HG02973 (cell line): ENCODE data around the gene ANP32A.

Experiments
- ATAC-seq: cut with Tn5 transposase; IDR thresholded peaks from one replicate; pipeline ENCODE4 v1.9.1; 2021; ENCODE audit warnings: moderate library complexity; ENCODE audit not compliant: unreplicated experiment

ANP32A gene

DNA sequence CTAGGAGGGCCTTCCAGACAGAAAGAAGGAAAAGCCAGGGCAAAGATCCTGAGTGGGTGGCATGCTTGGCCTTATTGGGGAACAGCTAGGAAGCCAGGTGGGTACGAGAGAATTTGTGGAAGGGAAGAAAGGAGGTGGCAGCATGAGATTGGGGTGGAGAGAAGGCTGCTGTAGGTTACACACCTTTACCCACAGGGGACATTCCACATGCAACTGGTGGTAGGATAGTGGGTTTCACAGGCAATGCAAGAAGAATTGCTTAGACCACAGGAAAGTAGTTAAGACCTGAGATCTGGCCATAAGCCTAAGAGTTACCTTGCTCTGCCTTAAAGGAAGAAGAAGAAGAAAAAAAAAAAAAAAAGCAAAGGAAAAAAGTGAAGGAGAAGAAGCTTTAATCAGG, 19.8 kb downstream of the ANP32A start:
- no peak for ATAC-seq

GRCh38 chr15:68798346-68799094, 22.2 kb downstream of the ANP32A start:
- no peak for ATAC-seq

DNA sequence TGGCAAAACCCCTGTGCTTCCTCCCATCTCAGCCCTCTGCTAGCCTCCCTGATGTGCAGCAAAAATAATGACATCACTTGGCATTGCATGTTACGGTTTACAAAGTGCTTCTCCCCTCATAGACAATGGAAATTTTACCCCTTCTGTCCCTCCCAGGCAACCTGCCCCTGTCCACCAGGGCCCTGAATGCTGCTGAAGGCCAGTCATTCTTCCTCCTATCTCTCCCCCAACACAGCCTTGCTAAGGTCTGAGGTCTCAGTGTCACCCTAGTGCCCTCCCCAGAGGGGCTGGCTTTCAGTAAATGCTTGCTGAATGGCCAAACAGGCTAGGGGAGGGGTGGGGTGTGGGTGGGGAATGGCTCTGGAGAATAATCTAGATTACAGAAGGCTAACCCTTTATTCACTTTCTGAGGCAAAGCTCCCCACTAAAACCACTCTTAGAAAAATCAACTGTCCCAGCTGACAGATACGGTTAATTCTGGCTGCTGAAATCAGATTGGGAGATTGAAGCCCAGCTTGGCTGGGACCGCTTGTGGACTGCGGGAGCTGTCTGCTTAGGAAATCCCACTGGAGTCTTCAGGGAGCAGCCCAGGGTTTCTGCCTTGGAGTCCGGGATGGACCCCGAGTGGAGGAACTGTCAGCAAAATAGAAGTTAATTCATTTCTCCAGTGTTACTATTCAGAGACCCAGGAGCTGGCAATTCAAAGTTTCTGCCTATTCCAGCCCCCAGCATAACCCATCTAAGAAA, 22.9 kb downstream of the ANP32A start:
- no peak for ATAC-seq

- ATAC-seq = no peak
Measured at GRCh38 chr15:68797191-68797590, 23.5 kb downstream of the ANP32A start.

DNA sequence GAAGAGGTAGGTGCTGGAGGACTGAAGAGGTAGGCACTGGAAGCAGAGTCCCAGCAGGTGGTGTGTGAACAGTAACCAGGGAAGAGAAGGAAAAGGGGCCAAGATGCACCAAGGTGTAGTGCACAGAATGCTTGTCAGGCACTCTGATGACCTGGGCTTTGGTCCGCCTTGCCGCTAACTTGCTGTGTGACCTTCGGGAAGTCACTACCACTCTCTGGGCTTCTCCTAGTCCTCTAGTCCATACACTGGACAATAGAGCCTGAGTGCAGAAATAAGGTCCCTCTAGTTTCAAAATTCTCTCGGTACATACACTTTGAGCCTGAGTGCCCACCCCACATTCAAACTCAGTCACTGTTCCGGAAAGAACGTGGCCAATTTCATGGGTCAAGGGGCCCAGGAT, 24.1 kb downstream of the ANP32A start:
- ATAC-seq = no peak

- ATAC-seq = peak; percentile 58
Measured at GRCh38 chr15:68795298-68795848, 25.3 kb downstream of the ANP32A start.

DNA sequence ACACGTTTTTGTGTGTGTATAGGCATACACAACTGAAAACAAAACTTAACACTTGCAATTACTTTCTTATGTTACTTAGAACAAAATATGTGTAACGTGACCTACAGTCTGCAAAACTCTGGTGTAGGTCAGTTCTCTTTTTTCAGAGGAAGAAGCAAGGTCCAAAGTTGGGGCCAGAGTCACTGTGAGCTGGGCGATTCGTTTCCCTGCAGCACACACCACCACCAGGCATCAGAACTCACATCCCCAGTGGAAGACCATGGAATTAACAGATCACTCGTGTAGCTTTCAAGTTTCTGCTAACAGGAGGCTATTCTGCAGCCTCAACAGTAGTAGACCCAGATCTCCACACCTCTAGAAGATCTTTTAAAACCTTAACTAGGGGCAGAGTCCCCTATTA, 25.8 kb downstream of the ANP32A start:
- no peak for ATAC-seq

GRCh38 chr15:68794307-68794706, 26.4 kb downstream of the ANP32A start:
- no peak for ATAC-seq

GRCh38 chr15:68793776-68794175, 26.9 kb downstream of the ANP32A start:
- ATAC-seq = no peak

- no peak for ATAC-seq
Measured at GRCh38 chr15:68792901-68793766, 27.6 kb downstream of the ANP32A start.

DNA sequence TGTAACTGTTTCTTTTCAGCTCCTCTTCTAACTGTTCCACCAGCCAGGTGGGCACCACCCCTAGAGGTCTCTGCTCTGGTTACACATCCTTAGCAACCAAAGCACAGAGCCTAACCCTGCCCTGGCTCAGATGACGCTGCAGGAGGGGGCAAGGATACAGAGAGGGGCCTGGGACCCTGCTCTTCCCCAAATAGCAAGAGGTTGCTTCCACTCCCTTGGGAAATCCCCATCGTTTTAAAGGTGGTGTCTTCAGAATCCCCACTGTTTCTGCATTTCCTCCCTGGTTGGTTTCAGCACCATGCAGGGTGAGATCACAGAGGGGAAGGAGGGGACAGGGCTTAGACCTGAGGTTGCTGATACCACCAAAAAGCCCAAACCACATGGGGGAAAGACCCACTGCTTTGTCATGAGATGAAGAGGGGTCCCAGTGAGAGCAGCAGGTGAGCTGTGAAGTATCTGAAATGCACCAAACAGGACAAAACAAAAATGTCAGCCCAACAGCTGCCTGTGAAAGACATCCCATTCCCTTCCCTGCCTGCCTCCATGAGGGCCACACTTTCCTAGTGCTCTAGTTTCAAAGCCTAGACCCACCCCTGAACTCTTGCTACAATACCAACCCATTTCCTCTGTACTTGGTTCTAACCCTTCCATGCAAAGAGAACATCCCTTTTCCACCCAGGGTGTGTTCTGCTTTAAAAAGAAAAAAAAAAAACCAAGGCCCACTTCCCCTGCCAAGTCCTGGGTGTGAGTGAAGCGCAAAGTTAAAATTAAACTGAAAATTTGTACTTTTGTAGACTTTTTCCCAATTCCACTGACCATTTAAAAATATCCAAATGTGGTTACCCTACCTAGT, 29.0 kb downstream of the ANP32A start:
- ATAC-seq = peak; percentile 52

- no peak for ATAC-seq
Measured at GRCh38 chr15:68790910-68791309, 29.8 kb downstream of the ANP32A start.

GRCh38 chr15:68790242-68790575, 30.5 kb downstream of the ANP32A start:
- no peak for ATAC-seq

DNA sequence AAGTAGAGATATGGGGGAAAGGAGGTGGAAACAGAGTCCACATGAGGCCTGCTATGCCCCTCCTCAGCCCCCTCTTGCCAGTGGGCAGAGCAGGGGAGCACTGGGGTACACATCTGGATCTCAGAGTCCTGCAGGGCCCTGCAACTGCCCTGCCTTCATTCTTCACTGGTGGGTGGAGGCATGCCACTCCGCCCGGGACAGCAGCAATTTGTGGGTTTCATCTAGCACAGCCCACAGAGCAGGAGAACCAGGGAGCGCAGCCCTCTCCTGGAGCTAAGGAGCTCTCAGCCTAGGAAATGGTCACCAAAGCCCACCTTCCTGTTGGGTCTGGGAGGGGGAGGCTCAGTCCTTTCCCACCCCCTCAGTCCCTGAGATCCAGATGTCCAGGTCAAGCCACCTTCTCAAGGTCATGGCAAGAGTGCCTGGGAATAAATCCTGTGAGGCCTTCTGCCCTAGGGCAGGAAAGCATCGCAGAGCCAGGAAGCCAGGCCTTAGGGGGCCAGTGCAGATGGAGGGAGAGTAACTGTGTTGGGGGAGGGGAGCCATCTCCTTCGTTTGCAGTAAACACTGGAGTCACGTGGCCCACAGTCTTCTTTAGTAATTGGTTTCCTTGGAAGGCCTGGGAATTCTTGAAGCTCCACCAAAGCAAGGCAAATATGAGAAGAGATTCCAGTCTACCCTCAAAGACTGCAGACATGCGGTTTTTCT, 31.0 kb downstream of the ANP32A start:
- ATAC-seq = no peak

- ATAC-seq = no peak
Measured at GRCh38 chr15:68789091-68789490, 31.6 kb downstream of the ANP32A start.

- ATAC-seq = no peak
Measured at GRCh38 chr15:68788264-68788624, 32.5 kb downstream of the ANP32A start.

DNA sequence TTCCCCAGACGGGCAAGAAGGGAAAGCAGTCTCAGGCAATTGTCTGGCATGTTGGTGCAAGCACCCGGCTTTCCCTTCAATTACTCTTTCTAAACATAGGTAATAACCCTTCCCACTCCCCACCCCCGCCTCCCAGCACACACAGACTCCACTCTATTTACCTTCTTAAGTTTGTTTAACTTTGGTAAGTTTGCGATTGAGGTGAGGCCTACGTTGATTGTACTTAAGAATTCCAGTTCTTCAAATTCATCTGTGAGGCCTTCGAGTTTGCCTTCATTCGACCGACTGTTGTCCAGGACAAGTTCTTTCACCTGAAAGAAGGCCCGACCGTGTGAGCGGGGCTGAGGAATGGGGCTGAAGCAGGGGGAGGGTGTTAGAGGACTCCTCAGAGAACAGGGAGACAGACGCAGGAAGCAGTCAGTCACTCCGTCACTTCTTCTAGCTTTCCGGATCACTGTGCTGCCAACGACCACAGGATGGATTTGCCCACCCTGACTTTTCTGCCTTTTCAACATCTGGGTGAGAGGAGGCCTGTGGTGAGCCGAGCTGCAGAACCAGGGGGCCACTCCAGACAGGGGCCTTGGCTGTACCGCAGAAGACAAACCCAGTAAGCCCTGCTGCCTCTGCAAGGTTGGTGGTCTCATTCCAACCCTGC, 33.0 kb downstream of the ANP32A start:
- no peak for ATAC-seq

DNA sequence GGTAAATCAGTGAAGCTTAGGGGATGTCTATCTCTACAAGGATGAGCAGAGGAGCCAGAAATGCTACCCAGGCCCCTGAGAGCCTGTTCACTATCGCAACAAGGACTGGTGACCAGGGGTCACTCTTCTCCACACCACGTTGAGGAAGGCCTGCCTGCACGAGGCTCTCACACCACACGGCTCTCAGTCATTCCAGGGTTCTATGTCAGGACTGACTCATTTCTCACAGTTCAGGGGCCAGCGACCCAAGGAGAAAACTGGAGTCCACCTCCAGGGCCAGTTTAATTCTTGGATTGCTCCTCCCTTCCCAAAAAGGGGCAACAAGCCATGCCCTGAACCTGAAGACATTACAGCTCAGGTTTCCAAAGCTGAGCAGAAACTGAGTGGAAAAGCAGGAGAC, 33.9 kb downstream of the ANP32A start:
- ATAC-seq = no peak

- no peak for ATAC-seq
Measured at GRCh38 chr15:68785541-68785940, 35.2 kb downstream of the ANP32A start.
